EL (cell line): ENCODE results near the gene RASGEF1B.

ENCODE experiments used
- DNase-seq: peaks from one replicate; pipeline ENCODE4 v3.0.0-alpha.2; 2016

RASGEF1B gene

GRCh38 chr4:81465406-81466340, 6.0 kb downstream of the RASGEF1B start:
- DNase-seq: no peak

GRCh38 chr4:81460834-81461233, 10.9 kb downstream of the RASGEF1B start:
- DNase-seq: no peak

- DNase-seq: no peak
Measured at GRCh38 chr4:81460191-81460701, 11.5 kb downstream of the RASGEF1B start.

GRCh38 chr4:81459228-81459627, 12.5 kb downstream of the RASGEF1B start:
- DNase-seq: no peak

GRCh38 chr4:81457921-81458520, 13.7 kb downstream of the RASGEF1B start:
- DNase-seq: no peak

GRCh38 chr4:81457345-81457744, 14.4 kb downstream of the RASGEF1B start:
- no peak for DNase-seq

- DNase-seq: no peak
Measured at GRCh38 chr4:81455897-81456296, 15.8 kb downstream of the RASGEF1B start.

- DNase-seq: no peak
Measured at GRCh38 chr4:81454948-81455347, 16.8 kb downstream of the RASGEF1B start.

- DNase-seq: no peak
Measured at GRCh38 chr4:81454499-81454898, 17.2 kb downstream of the RASGEF1B start.

GRCh38 chr4:81453024-81453423, 18.7 kb downstream of the RASGEF1B start:
- DNase-seq: no peak

- no peak for DNase-seq
Measured at GRCh38 chr4:81452452-81453006, 19.2 kb downstream of the RASGEF1B start.

GRCh38 chr4:81449015-81449414, 22.7 kb downstream of the RASGEF1B start:
- no peak for DNase-seq

GRCh38 chr4:81447566-81448229, 24.0 kb downstream of the RASGEF1B start:
- no peak for DNase-seq

- DNase-seq: no peak
Measured at GRCh38 chr4:81446634-81447033, 25.1 kb downstream of the RASGEF1B start.

- DNase-seq: no peak
Measured at GRCh38 chr4:81445196-81445595, 26.5 kb downstream of the RASGEF1B start.

- DNase-seq: no peak
Measured at GRCh38 chr4:81442484-81443085, 29.1 kb downstream of the RASGEF1B start.

GRCh38 chr4:81440949-81441348, 30.8 kb downstream of the RASGEF1B start:
- DNase-seq: no peak

- no peak for DNase-seq
Measured at GRCh38 chr4:81436941-81437574, 34.6 kb downstream of the RASGEF1B start.

GRCh38 chr4:81436096-81436495, 35.6 kb downstream of the RASGEF1B start:
- DNase-seq: no peak

- no peak for DNase-seq
Measured at GRCh38 chr4:81432825-81433224, 38.9 kb downstream of the RASGEF1B start.

GRCh38 chr4:81431971-81432370, 39.7 kb downstream of the RASGEF1B start:
- no peak for DNase-seq

- no peak for DNase-seq
Measured at GRCh38 chr4:81429607-81430006, 42.1 kb downstream of the RASGEF1B start.
